Trophoblast cell (in vitro differentiated cells and primary cell): Measurements from ENCODE around the gene PSD2.
A peak's percentile ranks its signal among the peaks of the same experiment; 100 is the strongest.

Source experiments
- DNase-seq, 2 donors: peaks; one replicate each; pipeline ENCODE4 v3.0.0-alpha.2; 2016
- H2AFZ ChIP-seq: 2 replicates; pipeline ENCODE4 v1.6.1; 2013; ENCODE audit warnings: low read length, moderate library complexity, mild to moderate bottlenecking; ENCODE audit not compliant: insufficient read depth, poor library complexity
- H2AK5ac ChIP-seq: 2 replicates; pipeline ENCODE4 v1.6.1; 2013; ENCODE audit warnings: mild to moderate bottlenecking, low read length
- H2BK120ac ChIP-seq: 2 replicates; pipeline ENCODE4 v1.6.1; 2013; ENCODE audit warnings: low read length, mild to moderate bottlenecking, moderate library complexity; ENCODE audit not compliant: insufficient read depth, poor library complexity
- H2BK12ac ChIP-seq: 2 replicates; pipeline ENCODE4 v1.6.1; 2013; ENCODE audit warnings: mild to moderate bottlenecking, low read length, moderate library complexity
- H2BK5ac ChIP-seq: 2 replicates; pipeline ENCODE4 v1.6.1; 2013; ENCODE audit warnings: low read length, low read depth, moderate library complexity, mild to moderate bottlenecking; ENCODE audit not compliant: poor library complexity
- H3K14ac ChIP-seq: 2 replicates; pipeline ENCODE4 v1.6.1; 2013; ENCODE audit warnings: mild to moderate bottlenecking, low read length
- H3K18ac ChIP-seq: 2 replicates; pipeline ENCODE4 v1.6.1; 2013; ENCODE audit warnings: mild to moderate bottlenecking, low read length
- H3K23ac ChIP-seq: 2 replicates; pipeline ENCODE4 v1.6.1; 2013; ENCODE audit warnings: low read length
- H3K27ac ChIP-seq: 2 replicates; pipeline ENCODE4 v1.5.1; 2013; ENCODE audit warnings: low read depth, mild to moderate bottlenecking, inconsistent platforms, low read length, moderate library complexity
- H3K27me3 ChIP-seq: 2 replicates; pipeline ENCODE4 v1.6.1; 2013; ENCODE audit warnings: inconsistent platforms, mild to moderate bottlenecking, low read length, moderate library complexity; ENCODE audit not compliant: insufficient read depth
- H3K36me3 ChIP-seq, 2 experiments: 1 replicate in 1 of 2; 2 replicates in 1 of 2; pipeline ENCODE4 v1.6.1; 2013; ENCODE audit warnings: low read length in 2 of 2, mild to moderate bottlenecking in 2 of 2, moderate library complexity in 1 of 2; ENCODE audit not compliant: insufficient read depth in 2 of 2, control insufficient read depth in 1 of 2
- H3K4ac ChIP-seq: 2 replicates; pipeline ENCODE4 v1.6.1; 2013; ENCODE audit warnings: low read depth, mild to moderate bottlenecking, low read length, moderate library complexity
- H3K4me1 ChIP-seq, 2 experiments: 1 replicate in 1 of 2; 2 replicates in 1 of 2; pipeline ENCODE4 v1.6.1; 2013; ENCODE audit warnings: low read length in 2 of 2, mild to moderate bottlenecking in 2 of 2, moderate library complexity in 1 of 2; ENCODE audit not compliant: insufficient read depth in 2 of 2, control insufficient read depth in 1 of 2
- H3K4me2 ChIP-seq: 2 replicates; pipeline ENCODE4 v1.6.1; 2013; ENCODE audit warnings: inconsistent platforms, mild to moderate bottlenecking, low read length, moderate library complexity
- H3K4me3 ChIP-seq: 2 replicates; pipeline ENCODE4 v1.5.1; 2013; ENCODE audit warnings: mild to moderate bottlenecking, low read depth, low read length, inconsistent platforms
- H3K79me1 ChIP-seq: one replicate; pipeline ENCODE4 v1.6.1; 2013; ENCODE audit warnings: low read length
- H3K79me2 ChIP-seq: 2 replicates; pipeline ENCODE4 v1.6.1; 2013; ENCODE audit warnings: low read length, mild to moderate bottlenecking; ENCODE audit not compliant: control insufficient read depth, insufficient read depth, poor library complexity
- H3K9ac ChIP-seq: 2 replicates; pipeline ENCODE4 v1.6.1; 2013; ENCODE audit warnings: mild to moderate bottlenecking, low read length
- H3K9me3 ChIP-seq: 2 replicates; pipeline ENCODE4 v1.6.1; 2013; ENCODE audit warnings: low read depth, mild to moderate bottlenecking, control low read depth, inconsistent platforms, low read length; ENCODE audit not compliant: insufficient read depth
- H4K12ac ChIP-seq: 2 replicates; pipeline ENCODE4 v1.6.1; 2013; ENCODE audit warnings: low read depth, mild to moderate bottlenecking, low read length, moderate library complexity
- H4K8ac ChIP-seq: 2 replicates; pipeline ENCODE4 v1.6.1; 2013; ENCODE audit warnings: low read depth, mild to moderate bottlenecking, low read length, moderate library complexity
- H4K91ac ChIP-seq: one replicate; pipeline ENCODE4 v1.6.1; 2013; ENCODE audit warnings: low read depth, mild to moderate bottlenecking, low read length, moderate library complexity
- WGBS: extraction: QIAGEN DNeasy Blood & Tissue Kit; methylation state at CpG from one replicate; pipeline ENCODE4 v1.1.7; 2013; ENCODE audit warnings: missing lambda C conversion rate; ENCODE audit not compliant: insufficient read length, insufficient coverage; ENCODE audit errors: extremely low coverage; 5-methylcytosine and 5-hydroxymethylcytosine counted together

PSD2 gene

DNA sequence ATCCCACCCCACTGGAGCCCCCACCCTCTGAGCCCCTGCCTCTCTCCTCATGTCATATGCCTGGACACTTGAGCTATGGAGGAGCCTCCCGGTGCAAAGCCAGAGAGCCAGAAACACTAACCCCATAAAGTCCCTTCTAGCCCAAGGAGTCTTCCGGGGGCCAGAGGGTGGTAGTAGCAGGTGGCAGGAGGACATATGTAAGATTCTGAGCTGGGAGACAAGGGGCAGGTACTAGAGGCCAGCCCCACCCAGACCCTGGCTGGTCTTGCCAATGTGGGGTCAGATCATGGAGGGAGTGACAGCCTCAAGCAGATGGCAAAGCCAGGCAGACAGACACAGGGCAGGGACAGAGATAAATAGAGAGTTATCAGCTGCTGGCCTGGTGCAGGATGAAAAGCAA lies 63.4 kb downstream of the PSD2 start:
- Histone ChIP-seq H3K4me2 (no peak overlapping the region), H3K79me1 (no peaks in the 10 kb centered on the region), H3K4me1 (no peaks in the 10 kb centered on the region), H3K79me2 (no peaks in the 10 kb centered on the region), H3K27me3 (peaks cover 3% of the 10 kb centered on the region), H3K4ac (no peak overlapping the region), H4K91ac (no peak overlapping the region), H3K9ac (no peak overlapping the region), H2AK5ac (no peak overlapping the region), H3K27ac (no peak overlapping the region), H3K4me3 (no peak overlapping the region), H3K18ac (no peak overlapping the region), H2BK120ac (no peak overlapping the region), H3K9me3 (peaks cover 3% of the 10 kb centered on the region), H4K12ac (no peak overlapping the region), H2BK5ac (no peak overlapping the region), H4K8ac (no peak overlapping the region), H3K14ac (no peak overlapping the region), H3K36me3 (no peaks in the 10 kb centered on the region), H2AFZ (no peak overlapping the region), H3K23ac (no peak overlapping the region), H2BK12ac (no peak overlapping the region)
- DNase-seq: no peak
- no CpG with 5 or more reads among the region's 2 CpGs for WGBS

DNA sequence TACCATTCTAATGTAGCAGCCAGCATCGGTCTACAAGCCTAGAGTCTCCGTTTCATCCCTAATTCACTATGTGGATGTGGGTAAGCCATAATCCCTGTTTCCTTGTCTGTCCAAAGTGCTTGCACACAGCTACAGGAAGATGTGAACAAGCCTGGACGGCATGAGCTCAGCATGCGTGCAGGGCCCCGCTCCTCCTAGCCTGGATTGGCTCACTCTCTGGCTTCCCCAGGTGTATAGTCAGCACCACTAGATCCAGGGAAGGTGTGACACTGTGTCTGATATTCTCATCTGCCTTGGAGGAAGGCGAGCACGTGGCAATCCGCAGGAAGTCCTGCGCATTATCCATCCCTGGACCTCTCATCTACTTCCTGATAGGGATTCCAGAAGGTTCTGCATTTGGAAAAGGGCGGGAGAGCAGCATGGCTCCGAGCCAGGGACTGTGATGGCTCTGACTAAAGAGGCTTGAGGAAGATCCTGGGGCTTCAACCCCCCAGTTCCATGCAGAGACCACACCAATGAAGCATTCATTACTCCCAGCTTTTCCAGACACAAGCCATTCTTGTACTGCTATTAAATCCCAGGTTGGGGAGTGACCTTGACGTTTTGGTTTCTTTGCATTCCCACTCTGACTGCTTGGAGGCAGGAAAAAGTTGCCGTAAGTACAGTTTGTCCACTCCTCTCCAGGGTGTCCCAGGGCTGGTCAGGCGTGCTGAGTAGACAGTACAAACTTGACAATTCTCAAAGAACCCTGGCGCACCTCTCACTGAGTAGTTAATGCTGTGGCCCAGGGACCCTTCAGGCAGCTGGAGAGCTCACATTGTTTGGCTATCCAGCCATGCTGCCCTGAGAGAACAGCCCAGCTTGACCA lies 65.6 kb downstream of the PSD2 start:
- Histone ChIP-seq H4K91ac (no peak overlapping the region), H2AK5ac (no peak overlapping the region), H3K79me1 (no peaks in the 10 kb centered on the region), H3K27ac (no peak overlapping the region), H3K9me3 (peaks cover 3% of the 10 kb centered on the region), H2BK120ac (no peak overlapping the region), H3K36me3 (no peaks in the 10 kb centered on the region), H3K9ac (no peak overlapping the region), H3K27me3 (peaks cover 3% of the 10 kb centered on the region), H2BK5ac (no peak overlapping the region), H3K18ac (no peak overlapping the region), H3K23ac (no peak overlapping the region), H4K8ac (no peak overlapping the region), H2BK12ac (no peak overlapping the region), H3K4me1 (no peaks in the 10 kb centered on the region), H3K4me2 (no peak overlapping the region), H4K12ac (no peak overlapping the region), H3K79me2 (no peaks in the 10 kb centered on the region), H3K4me3 (no peak overlapping the region), H3K4ac (no peak overlapping the region), H3K14ac (no peak overlapping the region), H2AFZ (no peak overlapping the region)
- no peak for DNase-seq
- WGBS: no CpG with 5 or more reads among the region's 15 CpGs

- Histone ChIP-seq H2BK120ac (no peak overlapping the region), H4K12ac (no peak overlapping the region), H3K79me1 (no peaks in the 10 kb centered on the region), H4K91ac (no peak overlapping the region), H2BK5ac (no peak overlapping the region), H3K36me3 (no peaks in the 10 kb centered on the region), H3K79me2 (no peaks in the 10 kb centered on the region), H3K4me2 (no peak overlapping the region), H3K4me3 (no peak overlapping the region), H3K9ac (no peak overlapping the region), H3K27me3 (peaks cover 3% of the 10 kb centered on the region), H3K27ac (no peak overlapping the region), H2BK12ac (no peak overlapping the region), H3K4me1 (no peaks in the 10 kb centered on the region), H3K9me3 (peaks cover under 1% of the 10 kb centered on the region), H2AFZ (no peak overlapping the region), H3K14ac (no peak overlapping the region), H3K18ac (no peak overlapping the region), H2AK5ac (no peak overlapping the region), H3K4ac (no peak overlapping the region), H4K8ac (no peak overlapping the region), H3K23ac (no peak overlapping the region)
- no peak for DNase-seq
- no CpG with 5 or more reads among the region's 4 CpGs for WGBS
Measured at GRCh38 chr5:139861889-139862207, 66.2 kb downstream of the PSD2 start.

DNA sequence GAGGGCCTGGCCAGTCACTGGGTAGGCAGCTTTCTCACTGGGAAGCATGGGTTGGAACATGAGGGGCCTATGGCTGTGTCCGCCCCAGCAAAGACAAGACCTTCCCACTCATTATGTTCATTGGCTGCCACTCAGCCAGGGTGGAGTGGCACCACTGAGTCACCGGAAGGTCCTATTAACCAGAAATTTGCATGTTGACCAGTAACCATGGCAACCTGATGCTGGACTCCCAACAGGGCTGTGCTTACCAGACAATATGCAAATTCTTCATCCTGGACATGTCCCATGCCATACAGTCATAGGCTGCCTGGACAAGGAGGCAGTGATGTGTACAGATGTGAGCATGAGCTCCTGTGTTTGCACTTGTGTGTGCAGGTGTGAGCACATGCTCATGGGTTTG lies 66.7 kb downstream of the PSD2 start:
- Histone ChIP-seq H2AK5ac (no peak overlapping the region), H3K4ac (no peak overlapping the region), H3K9me3 (no peaks in the 10 kb centered on the region), H4K12ac (no peak overlapping the region), H3K27me3 (peaks cover 3% of the 10 kb centered on the region), H3K79me2 (no peaks in the 10 kb centered on the region), H3K4me1 (no peaks in the 10 kb centered on the region), H3K9ac (no peak overlapping the region), H3K14ac (no peak overlapping the region), H3K4me2 (no peak overlapping the region), H3K27ac (no peak overlapping the region), H2AFZ (no peak overlapping the region), H3K79me1 (no peaks in the 10 kb centered on the region), H2BK5ac (no peak overlapping the region), H2BK12ac (no peak overlapping the region), H2BK120ac (no peak overlapping the region), H3K36me3 (no peaks in the 10 kb centered on the region), H3K4me3 (peak overlapping the region; percentile 1), H4K8ac (no peak overlapping the region), H3K23ac (no peak overlapping the region), H3K18ac (no peak overlapping the region), H4K91ac (no peak overlapping the region)
- WGBS: no CpG with 5 or more reads among the region's 2 CpGs
- peak in 1 of 2 donors; percentile 25 for DNase-seq
